ENCODE measurements around the gene ARID1B.

Gene ARID1B

DNA sequence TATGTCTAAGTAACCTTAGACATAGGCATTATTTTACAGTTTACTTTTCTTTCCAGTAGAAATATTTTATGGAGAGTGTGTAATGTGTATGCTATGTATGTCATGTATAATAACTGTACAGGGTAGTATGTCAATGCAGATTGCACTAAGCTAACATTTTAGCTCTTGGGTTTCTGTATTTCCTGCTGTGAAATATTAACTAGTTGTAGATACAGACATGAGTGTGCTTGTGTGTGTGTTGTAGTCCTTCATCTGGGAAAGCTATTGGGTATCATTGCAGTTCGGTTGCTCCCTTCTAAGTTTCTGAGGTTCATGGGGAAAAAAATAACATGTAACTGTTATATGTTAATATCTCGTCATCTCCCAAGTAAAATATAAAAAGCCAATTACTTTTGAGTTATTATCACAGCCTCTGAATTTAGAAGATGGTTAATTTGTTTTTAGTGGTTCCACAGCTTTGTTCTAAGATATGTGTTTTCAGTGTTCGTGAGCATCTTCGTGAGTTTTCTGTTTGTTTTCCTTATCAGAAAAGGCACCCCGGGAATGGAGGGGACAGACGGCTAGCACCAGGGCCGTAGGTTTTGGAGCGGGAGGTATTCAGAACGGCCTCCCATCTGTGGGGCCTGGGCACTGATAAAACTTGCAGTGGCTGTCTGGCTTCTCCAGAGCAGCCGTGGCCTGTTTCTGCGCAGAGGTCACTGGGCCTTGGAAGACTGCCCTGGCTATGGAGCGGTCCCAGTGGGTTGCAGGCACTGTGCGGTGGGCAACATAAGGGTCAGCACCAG lies 215.0 kb downstream of the ARID1B start:
- no peak for DNase-seq (ENCODE audit: low spot score)

DNA sequence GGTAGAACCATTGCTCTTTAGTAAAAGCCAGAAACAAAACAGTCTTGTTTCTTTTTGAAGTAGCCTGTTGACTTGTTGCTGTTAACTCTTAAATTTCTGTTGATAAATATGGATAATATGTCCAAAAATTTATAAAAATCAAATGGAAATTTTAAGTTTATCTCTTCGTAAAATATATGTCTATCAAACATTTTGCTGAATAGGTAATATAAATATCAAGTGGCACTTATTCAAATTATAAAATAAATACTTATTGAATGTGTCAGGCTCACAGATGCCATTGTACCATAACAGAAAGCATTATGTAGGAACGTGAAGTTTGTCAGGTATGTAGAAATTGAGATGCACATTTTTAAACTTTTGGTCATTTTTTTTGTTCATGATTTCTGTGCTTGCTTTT lies 216.5 kb downstream of the ARID1B start:
- DNase-seq (ENCODE audit: low spot score): no peak

DNA sequence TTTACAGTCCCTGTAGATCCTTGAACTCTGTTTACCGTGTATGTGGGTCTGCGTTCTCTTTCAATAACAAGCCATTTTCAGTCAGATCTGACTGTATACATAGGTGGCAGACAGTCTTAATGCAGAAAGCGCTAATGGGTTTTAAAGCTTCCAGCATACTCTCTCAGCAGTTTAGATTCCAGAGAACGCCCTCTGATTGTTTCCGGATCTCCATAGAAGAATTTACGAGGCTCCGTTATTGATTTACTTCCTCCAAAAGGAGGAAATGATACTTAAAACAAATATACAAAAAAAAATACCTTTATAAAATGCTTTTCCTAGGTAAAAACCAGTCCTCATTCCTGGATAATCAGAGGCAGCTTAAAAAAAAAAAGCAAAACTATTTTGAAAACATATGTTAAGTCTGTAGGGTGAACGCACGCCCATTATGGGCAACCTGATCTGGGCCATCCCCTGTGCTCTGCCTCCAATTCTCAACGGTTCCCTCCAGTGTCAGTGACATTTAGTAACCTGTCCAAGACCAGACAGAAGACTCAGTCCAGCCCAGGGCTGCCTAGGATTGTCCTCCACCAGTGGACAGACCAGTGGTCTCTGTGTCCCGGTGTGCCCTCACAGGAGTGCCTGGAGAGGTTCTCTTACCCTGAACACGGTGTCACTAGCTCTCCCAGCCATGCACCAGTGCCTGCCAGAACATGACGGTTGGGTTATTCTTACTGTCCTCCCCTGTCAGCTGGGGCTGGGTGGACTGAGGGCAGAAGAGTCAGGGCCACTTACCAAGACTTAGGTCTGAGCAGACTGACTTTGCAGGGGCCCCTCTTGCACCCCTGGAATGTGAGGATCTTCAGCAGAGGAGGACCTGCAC lies 217.3 kb downstream of the ARID1B start:
- no peak for DNase-seq (ENCODE audit: low spot score)

DNA sequence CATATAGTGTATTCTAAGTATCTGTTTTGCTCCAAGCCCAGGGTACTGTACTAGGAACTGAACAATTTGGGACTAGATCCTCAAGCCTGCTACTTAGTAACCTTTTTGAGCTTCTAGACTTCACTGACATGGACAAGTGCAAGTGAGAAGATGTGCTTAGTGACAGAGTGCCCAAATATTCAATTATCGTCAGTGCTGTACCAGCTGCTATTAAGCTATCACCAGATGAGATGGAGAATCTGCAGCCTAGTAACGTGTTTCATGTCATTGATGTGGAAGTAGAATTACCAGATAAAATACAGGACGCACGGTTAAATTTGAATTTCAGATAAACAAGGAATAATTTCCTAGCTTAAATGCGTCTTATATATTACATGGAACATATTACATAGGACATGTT lies 218.3 kb downstream of the ARID1B start:
- no peak for DNase-seq (ENCODE audit: low spot score)

DNA sequence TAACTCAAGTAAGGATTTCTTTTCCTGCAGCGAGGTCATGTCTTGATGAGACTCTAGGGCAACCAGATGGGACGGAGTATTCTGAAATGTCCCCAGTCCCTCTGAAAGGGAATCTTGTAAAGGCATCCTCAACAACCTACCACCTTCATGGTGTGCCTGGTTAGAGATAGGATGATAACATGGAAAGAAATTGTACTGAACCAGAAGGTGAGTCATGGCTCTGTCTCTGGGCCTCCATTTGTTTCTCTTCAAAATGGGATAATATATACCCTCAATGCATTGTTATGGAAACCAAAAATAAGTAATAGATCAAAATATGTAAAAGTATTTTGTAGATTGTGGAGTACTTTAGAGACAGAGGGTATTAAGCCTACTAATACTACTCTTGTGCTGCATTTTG lies 219.1 kb downstream of the ARID1B start:
- DNase-seq (ENCODE audit: low spot score): no peak

DNA sequence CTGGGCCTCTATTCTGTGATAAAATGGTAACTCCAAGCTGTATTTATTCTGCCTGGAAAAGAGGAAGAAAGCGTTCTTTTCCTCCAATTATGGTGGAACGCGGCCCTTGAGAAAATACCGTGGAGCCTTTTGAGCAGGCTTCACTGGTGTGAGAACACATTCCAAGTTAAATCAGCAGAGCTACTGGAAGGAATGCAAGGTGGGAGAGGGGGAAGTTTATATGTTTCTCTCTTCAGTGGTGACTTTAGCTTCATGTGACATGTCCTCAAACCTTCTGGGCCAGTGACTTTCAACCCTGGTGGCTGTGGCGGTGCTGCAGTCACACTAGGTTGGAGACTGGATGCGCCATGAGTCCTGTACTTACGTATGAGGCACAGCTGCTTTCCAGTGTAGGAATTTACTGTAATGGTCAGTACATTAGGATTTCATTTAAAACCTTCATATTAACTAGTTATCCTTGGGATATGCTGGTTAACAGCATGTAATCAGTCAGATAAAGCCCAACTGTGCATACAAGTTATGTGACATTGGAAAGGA lies 221.7 kb downstream of the ARID1B start:
- DNase-seq (ENCODE audit: low spot score): no peak

DNA sequence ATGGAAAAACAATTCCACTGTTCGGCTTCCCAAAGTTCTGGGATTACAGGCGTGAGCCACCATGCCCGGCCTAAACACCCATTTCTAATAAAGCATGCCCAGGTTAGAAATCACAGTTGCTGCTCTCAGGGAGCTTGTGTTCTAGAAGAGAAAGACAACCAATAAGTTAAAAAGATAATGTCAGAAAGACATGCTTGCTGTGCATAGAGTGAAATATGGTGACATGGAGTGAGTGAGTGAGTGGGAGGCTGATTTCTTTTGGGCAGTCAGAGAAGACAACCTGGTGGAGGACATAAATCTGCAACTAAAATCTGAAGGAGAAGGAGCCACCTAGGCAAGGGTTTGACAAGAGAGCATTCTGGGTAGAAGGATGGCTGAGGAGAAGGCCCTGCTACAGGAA lies 222.6 kb downstream of the ARID1B start:
- no peak for DNase-seq (ENCODE audit: low spot score)

DNA sequence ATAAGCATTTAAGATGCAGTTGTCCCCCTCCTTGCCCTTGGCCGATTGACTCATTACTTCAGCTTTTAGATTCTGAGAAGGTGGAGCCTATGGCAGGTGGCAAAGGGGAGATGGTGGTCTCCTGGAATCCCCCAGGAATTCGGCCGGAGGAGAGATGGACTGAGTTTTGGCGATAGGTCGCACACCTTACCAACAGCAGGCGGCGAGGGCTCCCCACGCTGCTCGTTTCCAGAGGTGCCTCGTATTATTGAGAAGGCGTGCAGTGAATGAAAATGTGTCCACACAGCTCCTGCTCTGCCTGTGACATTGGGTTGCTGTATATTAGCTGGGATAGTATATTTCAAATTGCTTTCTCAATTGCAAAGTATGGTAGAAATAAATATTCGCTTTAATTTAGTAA lies 224.5 kb downstream of the ARID1B start:
- DNase-seq (ENCODE audit: low spot score): no peak

DNA sequence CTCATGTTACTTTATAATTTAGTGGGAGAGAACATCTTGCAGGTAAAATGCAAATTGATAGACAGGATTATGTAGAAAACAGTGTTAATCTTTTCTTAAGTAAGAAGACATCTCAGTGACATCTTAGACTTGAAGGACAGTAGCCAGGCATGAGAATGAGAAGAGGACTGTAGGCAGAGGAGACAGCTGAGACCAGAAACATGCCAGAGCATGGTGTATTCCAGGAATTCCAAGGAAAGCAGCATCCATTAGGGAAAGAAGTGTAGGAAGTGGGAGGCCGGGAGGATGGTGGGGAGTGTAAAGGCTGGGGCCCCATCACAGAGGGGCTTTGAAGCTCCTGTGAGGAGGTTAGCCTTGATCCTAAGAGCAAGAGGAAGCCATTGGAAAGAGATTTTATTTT lies 225.6 kb downstream of the ARID1B start:
- DNase-seq (ENCODE audit: low spot score): no peak

DNA sequence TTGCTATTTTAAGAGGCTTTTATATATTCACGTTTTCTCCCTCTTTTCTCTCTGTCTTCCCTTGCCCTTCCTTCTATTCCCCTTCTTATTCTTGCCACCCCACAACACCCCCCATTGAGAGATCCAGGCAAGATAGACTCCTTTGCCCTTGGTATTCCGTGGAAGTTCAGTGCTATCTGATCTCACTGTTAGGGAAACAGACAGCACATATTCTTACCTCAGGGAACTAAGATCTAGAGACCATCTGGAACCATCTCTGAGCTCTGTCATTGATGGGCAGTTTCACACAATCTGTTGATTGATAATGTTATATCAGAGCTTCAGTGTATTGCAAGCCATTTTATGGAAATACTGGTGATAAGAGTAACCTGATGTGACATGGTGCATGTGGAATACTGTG lies 228.8 kb downstream of the ARID1B start:
- DNase-seq (ENCODE audit: low spot score): no peak

DNA sequence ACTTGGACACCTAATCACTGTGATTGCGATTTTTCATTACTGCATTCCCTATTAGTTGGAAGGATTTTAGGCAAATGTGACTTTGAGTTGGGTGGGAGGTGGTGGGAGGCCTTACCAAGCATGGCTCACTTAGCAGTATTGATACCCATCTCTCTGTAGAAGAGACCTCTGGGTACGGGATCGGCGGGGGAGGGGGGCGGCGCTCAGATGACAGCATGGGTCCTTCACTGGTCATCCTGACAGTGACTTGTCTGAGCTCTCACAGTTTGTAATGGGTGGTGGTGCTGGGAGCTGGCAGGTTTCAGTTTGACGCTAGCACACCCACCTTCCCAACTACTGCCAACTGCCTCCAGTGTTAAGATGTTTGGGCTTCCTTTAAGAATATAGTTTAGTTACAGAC lies 231.4 kb downstream of the ARID1B start:
- DNase-seq (ENCODE audit: low spot score): no peak

DNA sequence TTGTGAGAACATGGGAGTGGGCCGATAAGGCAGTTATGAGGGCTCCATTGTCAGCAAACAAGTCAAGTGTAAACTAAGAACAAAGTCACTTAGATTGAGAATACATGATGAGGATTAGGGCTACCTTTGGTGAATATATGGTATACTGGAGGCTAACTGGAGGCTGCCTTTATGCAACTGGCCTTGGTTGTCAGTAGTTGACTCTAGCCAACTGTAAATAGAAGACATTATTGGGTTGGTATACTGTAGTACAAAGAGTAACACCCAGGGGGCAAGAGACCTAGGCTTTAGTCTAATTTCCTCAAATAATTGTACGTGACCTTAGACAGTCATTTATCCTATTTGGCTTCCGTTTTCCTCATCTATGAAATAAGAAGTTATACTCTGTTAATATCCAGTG lies 235.2 kb downstream of the ARID1B start:
- no peak for DNase-seq (ENCODE audit: low spot score)

DNA sequence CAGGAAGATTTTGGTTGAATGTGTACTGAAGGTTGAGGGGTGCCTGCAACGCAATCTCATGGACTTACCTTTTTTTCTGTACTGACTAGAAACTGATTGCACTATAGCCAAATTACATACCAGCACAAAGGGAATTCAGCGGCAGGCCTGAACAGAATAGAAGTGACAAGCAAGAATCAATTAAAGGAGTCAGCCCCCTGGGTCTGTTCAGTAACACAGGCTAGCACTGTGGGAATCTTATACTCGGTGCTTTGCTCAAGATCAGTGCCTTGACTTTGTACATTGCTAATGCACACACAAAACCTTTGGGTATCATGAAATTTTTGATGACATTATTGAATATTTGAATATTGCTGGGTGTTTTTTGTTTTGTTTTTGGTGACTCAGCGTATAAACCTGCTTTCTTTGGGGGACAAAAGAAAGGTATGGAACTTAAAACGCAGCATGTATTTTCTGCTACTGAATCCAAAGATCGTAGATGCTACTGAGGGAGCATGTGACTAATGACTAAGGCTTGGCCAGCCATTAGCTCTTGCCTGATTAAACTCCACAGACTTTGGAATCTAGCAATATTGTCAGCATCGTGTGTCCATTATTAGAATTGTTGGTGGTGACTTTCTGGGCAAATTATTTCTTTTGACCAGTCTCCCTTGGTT lies 236.6 kb downstream of the ARID1B start:
- DNase-seq (ENCODE audit: low spot score): no peak

DNA sequence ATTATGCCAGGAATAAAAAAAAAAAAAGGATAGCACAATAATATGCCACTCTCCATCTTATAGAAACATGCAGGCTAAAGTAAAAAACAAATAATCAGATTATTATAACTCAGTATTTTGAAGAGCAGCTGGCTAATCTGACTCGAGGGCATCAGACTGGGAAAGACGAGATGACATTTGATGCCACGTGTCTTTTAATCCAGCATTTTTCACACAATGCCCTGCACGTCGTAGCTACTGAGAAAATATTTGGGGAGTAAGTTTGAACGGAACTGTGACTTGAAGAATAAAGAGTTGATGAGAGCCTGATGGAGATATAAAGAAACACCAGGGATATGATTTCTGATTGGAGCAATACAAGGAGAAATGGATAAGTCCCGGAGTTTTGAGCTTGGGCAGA lies 237.7 kb downstream of the ARID1B start:
- no peak for DNase-seq (ENCODE audit: low spot score)

DNA sequence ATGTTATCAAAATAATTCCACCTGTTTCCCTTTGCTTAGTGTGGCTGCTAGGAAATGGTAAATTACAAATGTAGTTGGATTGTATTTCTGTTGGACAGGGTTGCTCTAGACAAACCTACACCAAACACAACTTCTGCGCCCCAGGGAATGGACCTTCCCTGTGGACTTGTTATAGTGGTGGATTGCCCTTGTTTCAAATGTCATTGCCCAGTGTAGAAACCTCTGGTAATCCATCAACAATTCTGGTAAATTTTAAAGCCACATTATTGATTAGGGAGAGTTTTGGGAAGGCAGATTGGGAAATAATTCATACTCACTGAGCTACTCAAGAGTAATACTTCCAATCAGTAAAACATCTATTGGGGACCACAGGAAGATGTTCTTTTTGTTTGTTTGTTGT lies 239.8 kb downstream of the ARID1B start:
- DNase-seq (ENCODE audit: low spot score): no peak

DNA sequence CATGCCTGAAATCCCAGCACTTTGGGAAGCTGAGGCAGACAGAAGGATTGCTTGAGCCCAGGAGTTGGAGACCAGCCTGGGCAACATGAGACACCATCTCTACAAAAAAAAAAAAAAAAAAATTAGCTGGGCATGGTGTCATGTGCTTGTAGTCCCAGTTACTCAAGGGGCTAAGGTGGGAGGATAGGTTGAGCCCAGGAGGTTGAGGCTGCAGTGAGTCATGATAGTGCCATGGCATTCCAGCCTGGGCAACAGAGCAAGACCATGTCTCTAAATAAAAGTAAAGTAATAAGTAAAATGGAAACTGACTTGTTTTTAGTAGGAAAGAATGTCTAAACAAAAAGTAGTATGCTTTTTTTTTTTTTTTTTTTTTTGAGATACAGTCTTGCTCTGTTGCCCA lies 240.7 kb downstream of the ARID1B start:
- DNase-seq (ENCODE audit: low spot score): no peak

DNA sequence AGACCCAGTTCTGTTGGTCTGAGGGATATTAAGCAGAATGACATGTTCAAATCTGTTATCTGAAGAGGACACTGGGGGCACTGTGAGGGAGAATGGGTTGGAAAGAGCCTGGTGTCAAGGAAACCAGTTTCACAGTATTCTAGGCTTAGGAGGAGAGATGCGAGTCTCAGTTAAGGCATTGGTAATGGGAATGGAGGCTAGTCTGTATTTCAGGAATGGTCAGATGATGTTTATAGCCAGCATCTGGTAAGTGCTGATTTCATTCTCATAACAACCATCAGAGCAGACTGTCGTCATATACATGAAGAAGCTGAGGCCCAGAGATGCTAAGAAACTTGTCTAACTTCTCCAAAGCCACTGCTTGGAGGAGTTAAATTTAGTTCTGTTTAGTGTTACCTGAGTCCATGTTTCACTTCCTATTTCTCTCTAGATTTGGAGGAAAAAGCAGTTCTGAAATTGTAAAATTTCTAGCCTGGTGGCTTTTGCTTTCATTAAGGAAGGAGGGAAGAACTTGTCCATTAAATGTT lies 242.0 kb downstream of the ARID1B start:
- peak; percentile 38 for DNase-seq (ENCODE audit: low spot score)

DNA sequence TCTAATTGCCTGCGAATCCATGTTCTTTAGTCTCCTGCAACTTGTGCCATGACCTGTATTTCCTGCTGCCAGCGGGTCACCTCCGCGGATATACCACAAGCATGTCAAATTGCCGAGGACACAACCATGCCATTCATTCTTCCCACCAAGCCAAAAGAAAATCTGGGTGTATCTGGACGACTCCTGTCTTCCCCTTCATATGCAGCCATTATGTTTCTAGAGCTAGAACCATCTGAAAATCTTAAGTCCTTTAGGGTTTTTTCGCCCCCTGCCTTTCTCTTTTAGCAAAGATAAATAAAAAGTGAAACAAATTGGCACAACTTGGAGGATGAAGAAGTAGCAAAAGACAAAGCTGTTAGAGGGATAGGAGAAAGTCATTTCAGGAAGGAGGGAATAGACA lies 242.6 kb downstream of the ARID1B start:
- peak; percentile 29 for DNase-seq (ENCODE audit: low spot score)

DNA sequence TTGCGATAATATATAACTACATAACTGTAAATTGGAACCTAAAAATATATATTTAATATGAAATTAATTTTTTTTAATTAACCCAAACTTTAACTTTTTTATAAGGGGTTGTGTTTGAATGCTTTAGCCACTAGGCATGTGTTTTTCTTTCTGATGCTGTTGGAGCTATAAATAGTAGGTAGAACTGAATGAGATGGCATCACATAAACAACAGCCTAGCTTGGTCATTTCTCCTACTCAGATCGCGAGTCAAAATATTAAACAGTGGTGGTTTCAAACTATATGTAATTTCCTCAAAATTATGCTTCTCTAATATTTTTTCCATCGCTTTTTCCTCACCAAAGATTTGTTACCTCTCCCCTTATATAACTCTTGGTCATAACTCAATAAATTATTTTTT lies 243.2 kb downstream of the ARID1B start:
- DNase-seq (ENCODE audit: low spot score): peak; percentile 78

DNA sequence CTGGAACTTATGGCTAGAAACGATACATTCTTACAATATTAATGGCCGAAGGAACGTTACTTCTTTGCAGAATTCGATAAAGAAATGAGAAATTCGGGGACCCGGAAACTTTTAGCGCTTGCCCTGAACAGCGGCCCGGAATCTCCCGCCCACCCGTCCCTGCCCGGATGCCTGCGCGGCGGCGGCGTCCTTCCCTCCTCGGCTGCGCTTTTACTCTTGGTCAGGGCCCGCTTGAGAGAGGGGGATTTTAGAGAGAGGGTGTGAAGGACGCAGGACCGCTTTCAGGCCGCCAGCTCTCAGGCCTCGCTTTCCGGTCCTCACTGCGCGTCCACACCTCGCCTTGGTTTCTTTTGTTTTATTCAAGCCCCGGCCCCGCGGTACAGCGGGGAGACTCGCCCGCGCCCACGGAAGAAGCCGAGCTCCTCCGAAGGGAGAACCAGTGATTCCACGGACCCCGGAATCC lies 243.7 kb downstream of the ARID1B start:
- peak; percentile 71 for DNase-seq (ENCODE audit: low spot score)

DNA sequence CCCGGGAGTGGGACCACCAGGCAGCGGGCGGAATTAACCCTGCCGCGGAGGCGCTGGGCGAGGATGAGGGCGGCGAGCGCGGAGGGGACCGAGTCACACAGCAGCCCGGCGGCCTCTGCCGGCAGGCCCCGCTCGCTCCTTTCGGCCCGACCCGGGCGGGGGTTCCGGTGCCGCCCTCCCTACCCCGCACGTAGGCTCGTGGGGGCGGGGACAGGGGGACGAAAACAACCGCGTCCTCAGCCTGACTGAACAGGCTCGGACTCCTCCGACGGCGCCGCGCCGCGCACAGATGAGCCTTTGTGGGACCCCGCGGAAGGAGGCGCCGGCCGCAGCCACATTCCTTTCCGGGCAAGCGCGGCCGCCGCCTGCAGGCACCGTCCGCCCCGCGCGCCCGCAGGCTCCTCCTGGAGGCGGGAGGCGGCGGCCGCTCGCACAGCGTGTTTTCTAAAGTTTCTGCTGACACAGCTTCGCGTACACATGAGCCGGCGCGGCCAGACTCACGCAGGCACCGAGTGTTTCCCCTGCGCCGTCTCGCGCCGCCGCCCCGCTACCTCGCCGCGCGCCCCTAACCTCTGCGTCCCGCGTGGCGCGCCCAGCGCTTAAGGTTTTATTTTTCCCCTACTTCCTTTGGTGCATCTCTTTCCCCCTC lies 244.3 kb downstream of the ARID1B start:
- DNase-seq (ENCODE audit: low spot score): peak; percentile 87
